Lower leg skin (tissue), 3 donors: Measurements from ENCODE around the gene MLH3.

Experiments used
- CTCF ChIP-seq, 3 donors: fragments of 450-650 bp; IDR thresholded peaks; one replicate each; pipeline ENCODE4 v1.5.1; 2016; ENCODE audit warnings: antibody characterized with exemption in 3 of 3, mild to moderate bottlenecking in 3 of 3, moderate library complexity in 2 of 3
- POLR2A ChIP-seq, 2 donors: fragments of 450-650 bp; IDR thresholded peaks; one replicate each; pipeline ENCODE4 v1.6.1; 2016 to 2017; ENCODE audit warnings: antibody characterized with exemption in 2 of 2, mild to moderate bottlenecking in 1 of 2, moderate library complexity in 1 of 2

GRCh38 chr14:75063491-75064204, 12.4 kb upstream of the MLH3 start, which contains the start of gene ACYP1:
- TF ChIP-seq CTCF (IDR thresholded peaks at IDR 0.05) (no peak), POLR2A (IDR thresholded peaks at IDR 0.05) (no peak)
